GM21381 (cell line): Measurements from ENCODE around the gene MAN1A1.
"Not testable (repeated sequence)": the region's sequence is repeated elsewhere in the genome, so short reads cannot be mapped to it uniquely, and the experiment has no call there.

Experiments used
- ATAC-seq: cut with Tn5 transposase; IDR thresholded peaks from one replicate; pipeline ENCODE4 v1.9.1; 2021; ENCODE audit warnings: mild to moderate bottlenecking, moderate library complexity; ENCODE audit not compliant: unreplicated experiment

Gene MAN1A1

GRCh38 chr6:119174879-119175817 is 174.4 kb downstream of the MAN1A1 start:
- no peak for ATAC-seq

- ATAC-seq, result no peak
Measured at GRCh38 chr6:119174085-119174445, 175.5 kb downstream of the MAN1A1 start.

GRCh38 chr6:119173249-119174084 is 176.1 kb downstream of the MAN1A1 start:
- no peak for ATAC-seq

DNA sequence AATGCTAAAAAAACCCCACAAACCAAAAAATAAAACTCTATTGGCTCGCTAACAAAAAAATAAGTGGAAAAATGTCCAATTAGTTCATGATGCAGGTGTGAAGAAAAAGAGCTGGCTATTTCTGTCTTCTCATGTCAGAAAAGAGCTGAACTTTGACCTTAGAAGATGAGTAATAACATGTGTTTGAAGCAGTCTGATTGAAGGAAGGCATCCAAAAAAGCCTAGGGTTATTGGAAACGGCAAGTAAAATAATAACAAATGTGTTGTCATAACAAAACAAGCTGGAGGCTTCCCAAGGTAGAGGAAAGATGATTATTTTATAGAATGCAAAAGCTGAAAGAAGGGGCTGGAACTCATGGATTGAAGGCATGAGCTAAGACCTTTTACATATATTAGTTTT is 176.7 kb downstream of the MAN1A1 start:
- no peak for ATAC-seq

- ATAC-seq, result no peak
Measured at GRCh38 chr6:119171864-119172588, 177.5 kb downstream of the MAN1A1 start.

GRCh38 chr6:119171088-119171841 is 178.3 kb downstream of the MAN1A1 start:
- no peak for ATAC-seq

DNA sequence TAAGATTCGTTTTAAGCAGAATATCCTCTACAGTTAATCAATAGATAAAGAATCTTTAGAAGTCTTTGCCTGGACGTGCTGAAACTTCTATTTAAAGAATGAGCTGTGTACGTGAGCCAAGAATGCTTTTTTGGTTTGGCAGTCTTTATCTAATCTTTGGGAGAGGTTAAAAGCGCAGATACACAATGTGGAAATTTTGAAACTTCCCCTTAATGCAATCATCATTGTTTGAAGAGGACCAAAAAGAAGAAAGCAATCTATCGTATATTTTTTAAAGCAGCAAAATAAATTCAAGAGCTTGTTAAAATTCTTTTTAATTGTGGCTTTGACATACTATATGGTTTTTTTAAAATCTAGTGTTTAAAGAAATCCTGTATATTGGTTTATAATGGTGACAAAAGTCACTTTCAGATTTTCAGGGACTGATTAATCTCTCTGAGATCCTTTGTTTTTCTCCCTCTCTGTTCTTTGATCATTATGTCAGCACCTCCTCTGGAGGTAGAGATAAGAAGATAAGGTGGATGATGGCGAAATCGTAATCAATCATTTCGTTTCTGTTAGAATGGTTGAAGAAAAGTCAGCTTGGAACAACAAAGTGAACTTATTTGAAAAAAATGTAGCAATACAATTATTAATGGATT is 179.0 kb downstream of the MAN1A1 start:
- ATAC-seq, result no peak

- no peak for ATAC-seq
Measured at GRCh38 chr6:119170103-119170446, 179.5 kb downstream of the MAN1A1 start.

GRCh38 chr6:119169355-119169754 is 180.2 kb downstream of the MAN1A1 start:
- not testable (repeated sequence) for ATAC-seq

DNA sequence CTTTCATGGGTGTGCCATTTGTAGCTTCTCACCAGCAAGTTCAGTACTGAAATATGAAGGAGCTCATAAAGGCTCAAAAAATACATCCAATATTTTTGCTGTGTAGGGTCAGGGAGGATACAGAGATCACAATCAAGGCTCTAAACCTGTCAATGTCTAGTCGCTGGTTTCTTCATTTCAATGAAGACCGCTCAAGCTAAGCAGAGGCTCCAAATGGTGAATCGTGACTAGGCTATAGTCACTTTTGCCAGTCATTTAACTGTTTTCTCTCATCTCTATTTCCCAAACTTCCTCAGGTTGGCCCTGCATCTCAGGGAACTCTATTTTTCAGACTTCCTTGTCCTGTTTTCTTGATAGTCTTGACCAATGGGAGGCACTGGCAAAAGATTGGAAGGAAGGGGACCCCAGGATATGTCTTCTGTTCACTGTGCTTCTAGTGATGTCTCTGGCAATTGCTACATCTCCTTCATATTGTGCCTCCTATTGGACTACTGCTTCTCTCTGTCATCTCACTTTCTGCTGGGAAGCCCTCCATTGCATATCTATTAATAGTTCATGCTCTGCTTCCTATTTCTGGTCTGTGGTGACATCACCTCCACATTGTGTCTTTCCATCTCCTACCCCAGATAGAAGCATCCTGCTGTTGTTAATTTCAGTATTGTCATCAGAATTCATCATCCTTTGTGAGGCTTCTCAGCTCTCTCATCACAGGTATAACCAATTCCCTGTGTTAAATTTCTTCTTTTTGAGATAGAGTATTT is 183.4 kb downstream of the MAN1A1 start:
- ATAC-seq, result no peak

DNA sequence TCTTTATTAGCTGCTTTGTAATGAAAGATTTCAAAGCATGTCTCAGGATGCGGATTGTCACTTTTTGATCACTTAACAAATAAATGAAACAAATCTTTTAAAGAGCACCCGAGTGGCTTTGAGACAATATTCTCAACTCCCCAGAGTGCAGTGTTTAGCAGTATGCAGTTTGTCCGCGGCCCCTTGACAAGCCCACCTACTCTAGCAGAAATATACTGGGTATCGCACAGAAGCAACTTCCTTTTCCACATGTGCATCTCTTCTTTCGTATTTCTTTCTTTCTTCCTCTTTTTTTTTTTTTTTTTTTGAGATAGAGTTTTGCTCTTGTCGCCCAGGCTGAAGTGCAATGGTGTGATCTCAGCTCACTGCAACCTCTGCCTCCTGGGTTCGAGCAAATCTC is 186.6 kb downstream of the MAN1A1 start:
- ATAC-seq, result no peak

DNA sequence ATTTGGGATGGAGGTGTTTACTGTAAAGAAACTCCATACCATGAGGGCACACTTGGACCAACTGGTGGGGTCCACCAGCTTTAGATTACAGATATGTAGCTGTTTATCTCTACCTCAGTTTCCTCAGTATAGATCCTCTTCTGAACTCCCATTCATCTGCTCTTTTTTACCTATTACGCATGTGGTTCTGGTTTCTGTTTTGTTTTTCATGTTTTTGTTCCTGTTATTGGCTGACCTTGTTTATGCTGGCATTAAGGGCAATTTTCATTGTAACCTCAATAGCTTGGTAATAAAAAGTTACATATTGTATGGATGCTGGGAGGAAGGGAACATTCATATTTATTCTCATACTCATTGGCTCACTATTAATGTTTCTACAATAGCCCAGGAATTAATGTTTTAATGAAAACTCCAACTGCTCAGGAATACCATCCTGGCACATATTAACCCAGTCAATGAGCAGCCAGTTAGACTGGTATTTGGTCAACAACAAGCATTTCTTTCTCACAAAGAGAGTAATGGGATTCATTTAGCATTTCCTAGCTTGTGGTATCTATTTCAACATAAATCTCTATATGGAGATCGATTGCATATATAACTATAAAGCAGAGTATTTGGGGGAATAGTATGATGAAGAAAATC is 187.3 kb downstream of the MAN1A1 start:
- ATAC-seq, result peak; percentile 78

DNA sequence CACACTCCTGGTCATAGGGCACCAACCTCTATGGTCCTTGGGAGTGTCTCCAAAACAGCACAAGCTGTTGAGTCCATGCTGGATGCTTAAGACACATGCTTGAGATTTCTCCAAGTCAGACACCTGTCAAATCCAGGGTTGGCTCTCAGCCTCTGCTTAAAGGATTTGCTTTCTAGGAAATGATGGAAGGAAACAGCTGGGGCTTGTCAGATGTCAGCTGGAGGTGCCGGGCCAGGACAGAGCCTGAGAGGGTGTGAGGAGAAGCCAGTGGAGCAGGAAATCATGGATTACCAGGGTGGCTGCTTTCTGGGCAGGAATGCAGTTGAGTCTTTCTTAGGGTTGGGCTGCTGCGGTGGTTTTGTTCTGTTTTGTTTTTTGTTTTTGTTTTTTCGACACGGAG is 188.1 kb downstream of the MAN1A1 start:
- ATAC-seq, result no peak

DNA sequence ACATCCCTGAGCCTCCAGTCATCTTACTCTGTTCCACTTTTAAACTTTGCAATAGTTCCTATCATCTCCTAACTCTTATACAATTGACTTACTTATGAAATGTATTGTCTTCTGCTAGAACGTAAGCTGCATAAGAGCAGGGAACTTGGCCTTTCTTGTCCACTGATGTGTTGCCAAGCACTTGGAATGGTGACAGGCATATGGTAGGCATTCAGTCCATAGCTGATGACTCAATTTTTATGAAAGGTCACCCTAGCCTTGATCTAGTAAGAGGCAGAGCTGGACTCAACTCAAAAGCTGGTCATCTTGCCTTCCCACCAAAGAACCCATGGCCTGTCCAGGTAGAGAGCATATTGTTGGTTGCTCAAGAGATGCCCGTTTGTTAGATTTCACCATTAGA is 188.7 kb downstream of the MAN1A1 start:
- no peak for ATAC-seq

DNA sequence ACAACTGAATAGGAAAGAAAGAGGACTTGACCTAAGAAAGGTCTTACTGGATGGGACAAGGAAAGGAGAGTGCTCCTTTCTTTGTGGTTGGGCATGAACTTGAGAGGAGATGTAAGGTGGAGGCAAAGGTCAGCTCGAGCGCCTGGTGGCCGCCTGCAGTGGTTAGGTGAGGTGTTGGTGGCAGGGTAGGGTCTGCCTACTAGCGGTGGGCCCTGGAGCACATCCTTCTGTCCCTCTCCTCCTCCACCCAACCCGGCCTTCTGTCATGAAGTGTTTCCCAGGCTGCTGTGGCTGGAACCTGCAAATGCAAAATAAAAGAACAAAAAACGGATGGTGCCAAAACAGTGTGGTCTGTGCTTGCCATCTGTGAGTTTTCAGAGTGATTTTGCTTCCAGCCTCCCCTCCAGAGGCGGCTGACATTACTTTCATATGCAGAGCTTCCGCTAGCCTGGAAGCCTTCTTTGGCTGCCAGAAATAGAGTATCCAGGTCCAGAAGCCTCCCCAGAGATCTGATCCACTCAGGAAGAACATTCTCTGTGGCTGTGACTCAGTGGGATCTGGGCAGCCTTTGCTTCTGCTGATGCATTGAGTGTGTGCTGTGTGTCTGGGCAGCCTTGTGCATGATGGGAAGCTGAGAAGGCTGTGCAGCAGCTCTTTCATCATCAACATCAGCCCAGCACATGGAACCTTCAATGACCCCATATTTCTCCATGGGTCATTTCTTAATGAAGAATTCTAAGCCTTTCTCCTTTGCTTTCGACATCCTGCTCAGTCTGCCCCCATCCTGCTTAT is 191.3 kb downstream of the MAN1A1 start:
- no peak for ATAC-seq

DNA sequence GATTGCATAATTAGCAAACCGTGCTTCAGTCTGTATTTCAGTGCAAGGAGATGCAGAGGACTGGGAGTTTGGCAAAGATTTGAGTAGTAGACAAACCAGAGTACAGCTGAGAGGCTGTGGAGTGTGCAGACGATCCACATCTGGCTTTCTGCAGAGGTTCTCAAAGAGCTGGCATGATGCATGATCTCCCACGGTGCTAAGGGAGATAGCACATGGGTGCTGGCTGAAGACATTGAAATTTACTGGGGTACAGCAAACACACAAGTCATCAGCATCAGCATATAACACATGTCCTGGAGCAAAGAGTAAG is 192.1 kb downstream of the MAN1A1 start:
- ATAC-seq, result no peak

- ATAC-seq, result no peak
Measured at GRCh38 chr6:119156757-119157505, 192.6 kb downstream of the MAN1A1 start.

GRCh38 chr6:119156082-119156481 is 193.5 kb downstream of the MAN1A1 start:
- ATAC-seq, result not testable (repeated sequence)
